NK-92 (cell line): ENCODE results near the gene YPEL2.

Experiments used
- DNase-seq: peaks from one replicate; lab custom pipeline; 2025; ENCODE audit not compliant: unreplicated experiment; lab: John Stamatoyannopoulos, UW

Gene YPEL2

DNA sequence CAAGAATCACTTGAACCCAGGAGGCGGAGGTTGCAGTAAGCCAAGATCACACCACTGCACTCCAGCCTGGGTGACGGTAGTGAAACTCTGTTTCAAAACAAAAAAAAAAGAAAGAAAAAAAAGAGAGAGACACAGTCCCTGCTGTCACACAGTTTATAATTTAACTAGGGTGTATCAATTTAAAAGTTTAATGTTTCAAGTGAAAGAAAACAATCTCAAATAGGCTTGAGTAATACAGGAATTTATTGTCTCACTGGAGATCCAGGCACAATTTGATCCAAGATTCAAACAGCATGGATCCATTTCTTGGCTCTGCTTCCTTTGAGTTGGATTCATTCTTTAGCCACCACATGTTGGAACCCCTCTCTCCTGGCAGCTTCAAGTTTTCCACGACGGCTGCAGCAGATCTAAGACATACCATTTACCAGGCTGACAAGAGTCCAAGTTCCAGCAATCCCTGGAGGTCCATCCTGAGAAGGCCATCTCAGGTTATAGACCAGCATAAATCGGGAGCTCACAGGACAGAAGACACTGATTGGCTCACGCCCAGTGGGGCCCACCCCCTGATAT is 97.5 kb downstream of the YPEL2 start:
- no peak for DNase-seq

DNA sequence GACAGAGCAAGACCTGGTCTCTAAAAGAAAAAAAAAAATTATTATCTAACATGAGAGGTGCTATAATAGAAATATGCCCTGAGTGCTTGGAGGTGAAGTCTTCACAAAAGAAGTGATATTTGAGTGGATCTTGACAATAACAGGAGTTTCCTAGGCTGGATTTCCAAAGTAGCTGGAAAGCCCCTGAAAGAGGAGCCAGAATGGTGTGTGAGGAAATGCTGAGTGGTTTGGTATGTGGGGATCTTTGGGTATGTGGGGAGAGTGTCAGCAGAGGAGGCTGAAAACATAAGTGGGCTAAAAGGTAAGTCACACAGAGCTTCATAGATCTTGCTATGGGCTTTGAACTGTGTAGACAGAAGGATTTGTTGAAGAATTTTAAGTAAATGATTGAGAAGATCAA is 100.1 kb downstream of the YPEL2 start:
- no peak for DNase-seq

DNA sequence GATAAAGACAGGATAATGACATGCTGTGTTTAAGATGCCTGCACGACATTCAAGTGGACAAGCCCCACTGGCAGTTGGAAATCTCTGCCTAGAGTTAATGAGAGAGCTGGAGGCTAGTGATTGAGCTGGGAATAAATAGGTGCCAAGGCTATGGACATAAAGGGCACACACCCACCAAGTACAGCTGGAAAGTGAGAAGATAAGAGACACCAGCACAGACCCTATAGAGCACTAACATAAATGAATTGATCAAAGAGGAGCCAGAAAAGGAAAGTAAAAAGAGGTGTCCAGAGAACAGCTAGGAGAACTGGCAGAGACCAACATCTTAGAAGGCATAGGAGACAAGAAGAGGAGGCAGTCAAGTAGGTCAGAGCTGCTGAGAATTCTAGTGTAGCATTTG is 101.2 kb downstream of the YPEL2 start:
- DNase-seq, result no peak

GRCh38 chr17:59433586-59433985 is 102.1 kb downstream of the YPEL2 start:
- no peak for DNase-seq

GRCh38 chr17:59434429-59434828 is 103.0 kb downstream of the YPEL2 start:
- no peak for DNase-seq

DNA sequence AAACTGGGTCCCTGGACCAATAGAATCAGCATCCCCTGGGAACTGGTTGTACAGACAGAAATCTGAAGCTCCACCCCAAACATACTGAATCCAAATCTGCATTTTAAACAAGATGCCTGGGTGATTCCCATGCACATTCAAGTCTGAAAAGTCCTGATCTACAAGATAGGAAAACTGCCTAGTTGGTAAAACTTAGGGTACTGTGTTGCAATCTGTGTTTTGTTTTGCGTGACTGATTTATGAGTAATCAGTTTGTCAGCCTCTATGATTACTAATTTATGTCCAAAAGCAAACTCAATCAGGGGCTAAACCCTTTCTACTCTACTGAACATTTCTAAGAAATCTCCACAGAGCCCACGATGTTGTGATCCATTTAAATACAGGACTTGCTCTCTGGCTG is 103.8 kb downstream of the YPEL2 start:
- no peak for DNase-seq

DNA sequence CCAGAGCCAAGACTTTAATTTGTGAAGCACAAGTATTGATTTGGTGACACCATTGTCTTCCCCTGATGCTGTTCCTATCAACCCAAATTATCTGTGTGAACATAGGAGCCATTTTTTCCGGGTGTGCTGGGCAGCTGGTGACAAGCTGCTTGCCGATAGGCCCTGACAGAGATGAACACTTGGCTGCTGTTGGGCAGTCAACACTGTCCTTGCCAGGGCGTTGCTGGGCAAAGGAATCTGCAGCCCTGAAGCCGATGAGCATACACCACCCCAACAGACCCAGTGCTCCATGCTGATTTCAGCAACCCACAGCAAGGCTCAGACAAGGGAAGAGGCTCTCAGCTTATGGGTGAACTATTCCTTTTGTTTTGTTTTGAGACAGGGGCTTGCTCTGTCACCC is 105.4 kb downstream of the YPEL2 start:
- no peak for DNase-seq

- no peak for DNase-seq
Measured at GRCh38 chr17:59437791-59438281, 106.4 kb downstream of the YPEL2 start.

DNA sequence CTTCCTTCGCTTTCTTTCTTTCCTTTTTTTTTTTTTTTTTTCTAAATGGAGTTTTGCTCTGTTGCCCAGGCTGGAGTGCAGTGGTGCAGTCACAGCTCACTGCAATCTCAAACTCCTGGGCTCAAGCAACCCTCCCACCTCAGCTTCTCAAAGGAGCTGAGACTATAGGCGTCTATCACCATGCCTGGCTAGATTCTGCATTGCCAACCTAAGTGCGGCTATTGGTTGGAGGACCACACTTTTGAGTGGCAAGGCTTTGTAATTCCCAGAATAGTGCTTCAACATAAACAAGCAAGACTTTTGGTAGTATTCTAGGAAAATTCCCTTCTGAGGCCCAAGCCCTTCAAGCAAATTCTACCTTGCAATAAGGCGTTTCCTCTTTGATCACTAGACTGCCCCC is 107.8 kb downstream of the YPEL2 start:
- DNase-seq, result no peak

DNA sequence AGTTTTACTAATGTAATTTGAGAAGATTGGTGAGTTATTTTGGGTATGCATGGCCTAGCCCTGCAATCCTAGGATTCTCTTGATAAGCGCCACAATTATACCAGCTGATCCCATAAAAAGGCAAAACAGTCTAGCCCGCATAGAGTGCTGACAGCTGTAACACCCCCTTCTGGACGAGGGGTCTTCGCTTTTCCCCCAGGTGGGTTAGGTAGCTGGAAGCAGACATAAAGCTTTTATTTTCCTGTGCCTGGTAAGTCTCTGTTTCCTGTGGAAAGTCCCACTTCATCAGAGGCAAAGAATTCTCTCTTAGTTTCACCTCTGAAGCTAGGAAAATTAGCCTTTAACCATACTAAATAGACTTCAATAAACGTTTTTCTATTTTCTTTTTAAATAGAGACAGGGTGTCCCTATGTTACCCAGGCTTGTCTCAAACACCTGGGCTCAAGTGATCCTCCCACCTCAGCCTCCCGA is 108.3 kb downstream of the YPEL2 start:
- no peak for DNase-seq

DNA sequence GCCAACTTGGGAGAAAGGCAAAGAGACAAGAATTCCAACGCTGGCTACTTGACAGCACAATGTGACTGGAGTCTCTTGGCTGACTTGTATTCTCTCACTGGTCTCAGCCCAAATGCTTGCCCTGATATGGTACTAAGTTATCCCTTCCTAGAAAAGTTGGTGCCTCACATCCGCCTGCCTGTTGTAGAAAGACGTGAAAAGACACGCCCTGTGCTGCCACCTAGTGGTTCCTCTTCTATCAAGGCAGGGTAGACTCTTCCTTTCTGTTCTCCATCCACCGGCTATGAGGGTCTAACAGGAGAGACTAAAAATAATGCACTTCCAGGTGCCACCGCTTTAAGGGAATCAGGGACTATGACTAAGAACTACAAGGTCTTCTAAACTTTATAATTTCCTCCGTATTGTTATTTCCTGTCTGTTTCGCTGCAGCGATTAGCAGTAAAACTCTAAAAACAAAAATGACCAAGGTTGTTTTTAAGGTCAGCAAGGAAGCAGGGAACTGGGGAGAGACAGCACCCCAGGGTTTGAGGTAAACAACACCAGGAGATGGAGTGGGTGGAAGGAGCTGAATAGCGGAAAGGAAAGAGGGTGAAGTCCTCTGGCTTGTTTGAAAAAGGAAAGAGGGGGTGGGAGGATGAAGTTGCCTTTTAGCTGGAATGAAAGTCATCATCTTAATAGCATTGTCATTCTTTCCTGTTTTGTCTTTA is 109.5 kb downstream of the YPEL2 start:
- peak; percentile 16 for DNase-seq

DNA sequence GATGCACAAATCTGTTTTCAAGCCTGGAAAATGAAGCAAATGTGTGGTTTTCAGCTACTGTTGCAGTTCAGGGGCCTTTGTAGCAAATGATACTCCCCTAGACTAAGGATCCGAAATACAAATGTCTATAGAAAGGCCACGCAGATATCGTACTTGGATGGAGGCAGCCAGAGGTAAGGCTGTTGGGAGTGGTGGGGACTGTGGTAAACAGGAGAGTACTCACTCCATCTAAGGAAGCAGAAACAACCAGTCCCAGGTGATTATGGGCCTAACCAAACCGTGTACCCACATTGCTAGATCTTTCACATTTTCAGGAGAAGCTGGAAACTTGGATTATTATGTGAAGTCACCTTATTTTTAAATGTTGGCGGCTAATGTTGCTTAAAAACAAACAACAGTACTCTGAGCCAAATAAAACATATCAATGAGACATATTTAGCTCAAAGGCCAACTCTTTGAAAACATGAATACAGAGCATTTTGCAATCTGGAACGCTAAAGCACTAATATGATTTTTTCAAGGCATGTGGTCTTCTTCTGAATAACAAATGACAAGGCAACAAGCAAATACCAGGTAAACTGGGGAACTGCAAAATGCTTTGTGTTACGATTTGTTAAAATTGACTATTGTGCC is 110.1 kb downstream of the YPEL2 start:
- DNase-seq, result no peak

GRCh38 chr17:59443106-59443505 is 111.7 kb downstream of the YPEL2 start:
- DNase-seq, result no peak
